HepG2 (cell line): ENCODE data around the gene WNT3. TPM values are rescaled to one million over a fixed set of nuclear protein-coding genes. Genes with fewer than 3 reads are reported as not detected.

ENCODE experiments used
- CENPT ChIP-seq: sonication (generic); formaldehyde crosslinking; IDR thresholded peaks from 2 replicates; pipeline ENCODE4 v1.8.0; 2022; ENCODE audit warnings: low read depth, mild to moderate bottlenecking, moderate library complexity, missing genetic modification reagents
- GTF3A ChIP-seq: sonication (generic); formaldehyde crosslinking; conservative IDR thresholded peaks from 2 replicates; pipeline ENCODE4 v1.4.0; 2020; ENCODE audit warnings: mild to moderate bottlenecking, missing genetic modification reagents
- MED8 ChIP-seq: sonication (generic); formaldehyde crosslinking; IDR thresholded peaks from 2 replicates; pipeline ENCODE4 v1.8.1; 2023; ENCODE audit warnings: mild to moderate bottlenecking, missing genetic modification reagents; ENCODE audit not compliant: insufficient replicate concordance
- MEF2D ChIP-seq: sonication (generic); formaldehyde crosslinking; IDR thresholded peaks from 2 replicates; pipeline ENCODE4 v1.5.1; 2020; ENCODE audit warnings: mild to moderate bottlenecking, missing genetic modification reagents
- NCOA1 ChIP-seq: sonication (generic); formaldehyde crosslinking; IDR thresholded peaks from 2 replicates; pipeline ENCODE4 v1.9.0; 2021; ENCODE audit warnings: missing genetic modification reagents
- PAXIP1 ChIP-seq: sonication (generic); formaldehyde crosslinking; conservative IDR thresholded peaks from 2 replicates; pipeline ENCODE4 v1.4.0; 2020; ENCODE audit warnings: mild to moderate bottlenecking, missing genetic modification reagents, moderate library complexity
- RAD21 ChIP-seq: fragments of 450-650 bp; formaldehyde crosslinking; IDR thresholded peaks from 2 replicates; pipeline ENCODE4 v1.5.0; 2020; ENCODE audit warnings: mild to moderate bottlenecking
- RXRB ChIP-seq: IDR thresholded peaks from 2 replicates; pipeline ENCODE4 v1.6.1; 2016; ENCODE audit warnings: borderline replicate concordance, missing genetic modification reagents, missing compliant biosample characterization
- SYNCRIP ChIP-seq: fragments of 200-400 bp; formaldehyde crosslinking; IDR thresholded peaks from 2 replicates; pipeline ENCODE4 v1.6.1; 2018; ENCODE audit warnings: mild to moderate bottlenecking, low read depth, low read length; ENCODE audit not compliant: insufficient read depth
- TERF1 ChIP-seq: sonication (generic); formaldehyde crosslinking; IDR thresholded peaks from 2 replicates; pipeline ENCODE4 v1.8.0; 2022; ENCODE audit warnings: mild to moderate bottlenecking, missing genetic modification reagents, moderate library complexity
- YEATS4 ChIP-seq: sonication (generic); formaldehyde crosslinking; IDR thresholded peaks from 2 replicates; pipeline ENCODE4 v1.4.0; 2020; ENCODE audit warnings: missing genetic modification reagents, borderline replicate concordance
- ZBTB10 ChIP-seq: sonication (generic); formaldehyde crosslinking; IDR thresholded peaks from 2 replicates; pipeline ENCODE4 v1.4.0; 2020; ENCODE audit warnings: missing genetic modification reagents, borderline replicate concordance
- ZNF264 ChIP-seq: sonication (generic); formaldehyde crosslinking; IDR thresholded peaks from 2 replicates; pipeline ENCODE4 v1.4.0; 2020; ENCODE audit warnings: missing genetic modification reagents
- ZNF282 ChIP-seq: fragments of 450-650 bp; IDR thresholded peaks from 2 replicates; pipeline ENCODE4 v1.6.1; 2018; ENCODE audit not compliant: partially characterized antibody
- ZNF33B ChIP-seq: sonication (generic); formaldehyde crosslinking; IDR thresholded peaks from 2 replicates; pipeline ENCODE4 v1.5.1; 2020; ENCODE audit warnings: mild to moderate bottlenecking, missing genetic modification reagents
- ZNF34 ChIP-seq: sonication (generic); formaldehyde crosslinking; IDR thresholded peaks from 2 replicates; pipeline ENCODE4 v1.4.0; 2020; ENCODE audit warnings: mild to moderate bottlenecking, missing genetic modification reagents, borderline replicate concordance
- ZNF589 ChIP-seq: sonication (generic); formaldehyde crosslinking; conservative IDR thresholded peaks from 2 replicates; pipeline ENCODE4 v1.8.0; 2022; ENCODE audit warnings: mild to moderate bottlenecking, moderate library complexity, missing genetic modification reagents
- ZNF704 ChIP-seq: sonication (generic); formaldehyde crosslinking; IDR thresholded peaks from 2 replicates; pipeline ENCODE4 v1.8.1; 2023; ENCODE audit warnings: mild to moderate bottlenecking, inconsistent platforms, moderate library complexity, missing genetic modification reagents, borderline replicate concordance
- ZNF747 ChIP-seq: sonication (generic); formaldehyde crosslinking; IDR thresholded peaks from 2 replicates; pipeline ENCODE4 v1.8.1; 2023; ENCODE audit warnings: missing genetic modification reagents, mild to moderate bottlenecking, borderline replicate concordance
- ZNF816 ChIP-seq: sonication (generic); formaldehyde crosslinking; IDR thresholded peaks from 2 replicates; pipeline ENCODE4 v1.8.0; 2022; ENCODE audit warnings: missing genetic modification reagents, mild to moderate bottlenecking, borderline replicate concordance
- ZSCAN20 ChIP-seq: sonication (generic); formaldehyde crosslinking; IDR thresholded peaks from 2 replicates; pipeline ENCODE4 v1.4.0; 2020; ENCODE audit warnings: missing genetic modification reagents, mild to moderate bottlenecking, borderline replicate concordance
- ZSCAN30 ChIP-seq: sonication (generic); formaldehyde crosslinking; IDR thresholded peaks from 2 replicates; pipeline ENCODE4 v1.5.0; 2020; ENCODE audit warnings: mild to moderate bottlenecking, missing genetic modification reagents
- polyA plus RNA-seq, 8 experiments: library from polyadenylated mRNA; depleted of rRNA in 3 of 8; stranded (reverse) in 7 of 8; unstranded in 1 of 8; fragments of >200 nt; fragmentation: Illumina TruSeq in 4 of 8; extraction: Trizol in 4 of 8; gene quantifications; 2 replicates each; pipeline versions ENCODE4 v1.2.1 to v1.2.3, GENCODE V29; 2011 to 2016; ENCODE audit warnings: low read depth in 4 of 8, missing spikeins in 1 of 8, mixed read lengths in 1 of 8; ENCODE audit not compliant: insufficient read depth in 1 of 8
- total RNA-seq, 5 experiments: library from RNA; depleted of rRNA; stranded (reverse); fragments of >200 nt; fragmentation: Illumina TruSeq; extraction: Trizol; gene quantifications; 2 replicates each; pipeline ENCODE4 v1.2.3, GENCODE V29; 2016; ENCODE audit warnings: low read depth in 1 of 5

The WNT3 gene
- total and polyA plus RNA-seq, 2 of the 13 experiments (the other 11 are each of a cell fraction or from before 2014, with no cell fraction given) = 8.5 to 10.3 TPM

GRCh38 chr17:46782250-46782953, 36.1 kb downstream of the WNT3 start (continued):
- TF ChIP-seq NCOA1 (CRISPR knock-in tag) (no peak), SYNCRIP (no peak), ZNF264 (no peak), PAXIP1 (CRISPR knock-in tag) (no peak), ZNF33B (CRISPR knock-in tag) (no peak), ZSCAN30 (CRISPR knock-in tag) (no peak), TERF1 (no peak), YEATS4 (no peak), CENPT (CRISPR knock-in tag) (no peak), ZNF589 (CRISPR knock-in tag) (no peak), GTF3A (CRISPR knock-in tag) (no peak), RXRB (CRISPR knock-in tag) (0 out of 2 replicates have a peak, but pooled peaks have one; percentile 31), ZNF816 (CRISPR knock-in tag) (no peak), ZNF747 (no peak), ZBTB10 (no peak), MED8 (CRISPR knock-in tag) (no peak), ZSCAN20 (CRISPR knock-in tag) (no peak), RAD21 (CRISPR knock-in tag) (peak; percentile 95), MEF2D (CRISPR knock-in tag) (no peak), ZNF282 (no peak), ZNF704 (CRISPR knock-in tag) (no peak), ZNF34 (CRISPR knock-in tag) (no peak)
